ENCODE measurements around the gene CASP1. TPM values are rescaled to one million over a fixed set of nuclear protein-coding genes. Genes with fewer than 3 reads are reported as not detected.
"Not testable (repeated sequence)": the region's sequence is repeated elsewhere in the genome, so short reads cannot be mapped to it uniquely, and the experiment has no call there.

CASP1 gene
- total RNA-seq, 1 donor from 2014 or later, result 2.7 TPM

DNA sequence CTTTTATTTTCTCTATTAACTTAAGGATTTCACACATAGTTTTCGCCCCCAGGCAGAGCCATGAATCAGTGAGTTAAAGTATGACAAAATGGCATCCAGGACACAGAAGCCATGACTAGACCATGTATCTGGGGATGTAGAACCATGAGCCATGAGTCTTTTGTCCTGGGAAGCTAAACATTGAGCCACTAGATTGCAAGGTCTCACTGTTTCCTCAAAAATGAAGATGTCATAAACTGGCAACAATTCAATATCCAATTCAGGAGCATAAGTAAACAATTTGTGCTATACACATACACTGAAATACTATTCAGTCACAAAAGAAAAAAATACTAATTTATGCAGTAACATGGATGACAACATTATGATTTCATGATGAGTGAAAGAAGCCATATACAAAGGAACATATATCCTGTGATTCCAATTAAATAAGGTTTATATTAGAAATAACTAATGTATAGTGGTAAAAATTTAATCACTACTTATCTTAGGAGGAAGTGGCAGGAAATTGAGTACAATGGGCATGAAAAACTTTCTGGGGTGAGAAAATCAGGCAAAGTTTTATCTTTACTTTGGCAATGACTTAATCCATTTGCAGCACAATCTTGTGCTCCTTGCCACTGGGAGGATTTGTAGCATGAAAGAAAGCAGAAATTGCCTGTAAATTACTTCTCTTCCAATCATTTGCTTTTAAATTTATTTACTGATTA lies 38.7 kb upstream of the CASP1 start:
- DNase-seq (ENCODE audit: low spot score in 2 of 2, unreplicated experiment in 2 of 2), result no peak
- H3K27ac Mint-ChIP-seq, result no peak overlapping the region
- no peaks in the 10 kb centered on the region for H3K27me3 Mint-ChIP-seq (ENCODE audit: low read depth)
- no peak overlapping the region for H3K4me3 Mint-ChIP-seq
- TF ChIP-seq, protein P1, sequence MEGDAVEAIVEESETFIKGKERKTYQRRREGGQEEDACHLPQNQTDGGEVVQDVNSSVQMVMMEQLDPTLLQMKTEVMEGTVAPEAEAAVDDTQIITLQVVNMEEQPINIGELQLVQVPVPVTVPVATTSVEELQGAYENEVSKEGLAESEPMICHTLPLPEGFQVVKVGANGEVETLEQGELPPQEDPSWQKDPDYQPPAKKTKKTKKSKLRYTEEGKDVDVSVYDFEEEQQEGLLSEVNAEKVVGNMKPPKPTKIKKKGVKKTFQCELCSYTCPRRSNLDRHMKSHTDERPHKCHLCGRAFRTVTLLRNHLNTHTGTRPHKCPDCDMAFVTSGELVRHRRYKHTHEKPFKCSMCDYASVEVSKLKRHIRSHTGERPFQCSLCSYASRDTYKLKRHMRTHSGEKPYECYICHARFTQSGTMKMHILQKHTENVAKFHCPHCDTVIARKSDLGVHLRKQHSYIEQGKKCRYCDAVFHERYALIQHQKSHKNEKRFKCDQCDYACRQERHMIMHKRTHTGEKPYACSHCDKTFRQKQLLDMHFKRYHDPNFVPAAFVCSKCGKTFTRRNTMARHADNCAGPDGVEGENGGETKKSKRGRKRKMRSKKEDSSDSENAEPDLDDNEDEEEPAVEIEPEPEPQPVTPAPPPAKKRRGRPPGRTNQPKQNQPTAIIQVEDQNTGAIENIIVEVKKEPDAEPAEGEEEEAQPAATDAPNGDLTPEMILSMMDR (IDR thresholded peaks at IDR 0.05; ENCODE audit: unreplicated experiment), result no peak
- peaks cover 16% of the 10 kb centered on the region for H3K9me3 Mint-ChIP-seq
- peaks cover 5% of the 10 kb centered on the region for H3K4me1 Mint-ChIP-seq
- no peaks in the 10 kb centered on the region for H3K36me3 Mint-ChIP-seq

DNA sequence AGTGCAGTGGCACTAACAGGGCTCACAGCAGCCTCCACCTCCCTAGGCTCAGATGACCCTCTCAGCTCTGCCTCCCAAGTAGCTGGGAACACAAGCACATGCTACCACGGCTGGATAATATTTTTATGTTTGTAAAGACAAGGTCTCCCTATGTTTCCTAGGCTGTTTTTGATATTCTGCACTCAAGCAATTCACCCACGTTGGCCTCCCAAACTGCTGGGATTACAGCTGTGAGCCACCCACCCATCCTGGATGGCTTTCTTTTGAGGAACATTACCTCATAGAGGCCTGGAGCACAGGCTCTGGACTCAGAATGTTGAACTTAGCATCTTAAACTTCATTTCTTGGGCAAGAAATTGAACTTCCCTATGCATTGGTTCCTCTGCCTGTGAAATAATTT lies 37.1 kb upstream of the CASP1 start:
- H3K4me3 Mint-ChIP-seq; H3K27ac Mint-ChIP-seq; H3K4me1 Mint-ChIP-seq; H3K27me3 Mint-ChIP-seq (ENCODE audit: low read depth); DNase-seq (ENCODE audit: low spot score in 2 of 2, unreplicated experiment in 2 of 2); H3K36me3 Mint-ChIP-seq: not testable (repeated sequence)
- H3K9me3 Mint-ChIP-seq, result peaks cover 16% of the 10 kb centered on the region

DNA sequence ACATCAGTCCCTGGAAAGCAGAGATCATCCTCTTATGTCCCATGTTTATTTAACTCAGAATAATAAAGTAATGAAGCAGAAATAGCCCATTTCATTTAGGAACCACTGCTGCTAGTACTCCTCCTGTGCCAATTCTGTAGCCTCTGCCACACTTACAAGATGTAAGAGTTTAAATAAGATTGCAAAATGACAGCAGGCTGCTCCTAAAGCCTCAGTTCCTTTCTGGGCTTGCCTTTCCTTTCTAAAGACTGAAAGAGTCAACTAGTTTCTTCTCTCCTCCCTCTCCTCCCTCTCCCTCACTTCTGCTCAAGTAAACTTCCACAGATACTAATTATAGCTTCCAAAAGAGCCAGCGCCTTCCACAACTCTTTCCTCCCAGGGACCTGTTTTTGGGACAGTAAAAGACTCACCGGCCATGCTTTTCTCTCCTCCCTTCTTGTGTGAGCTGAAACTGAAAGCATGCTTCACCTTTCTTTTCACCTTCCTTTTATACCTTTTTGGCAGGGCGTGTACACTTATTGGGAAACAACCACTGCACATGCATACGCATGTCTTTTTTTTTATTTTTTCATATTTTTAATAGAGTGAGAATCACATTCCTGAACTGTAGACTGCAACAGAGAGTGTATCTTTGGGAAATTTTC lies 36.3 kb upstream of the CASP1 start:
- no peaks in the 10 kb centered on the region for H3K36me3 Mint-ChIP-seq
- no peak for DNase-seq (ENCODE audit: low spot score in 2 of 2, unreplicated experiment in 2 of 2)
- H3K4me3 Mint-ChIP-seq, result no peak overlapping the region
- H3K4me1 Mint-ChIP-seq, result no peaks in the 10 kb centered on the region
- H3K9me3 Mint-ChIP-seq, result peaks cover 16% of the 10 kb centered on the region
- H3K27ac Mint-ChIP-seq, result no peak overlapping the region
- TF ChIP-seq, protein P1 (IDR thresholded peaks at IDR 0.05; ENCODE audit: unreplicated experiment), result no peak
- no peaks in the 10 kb centered on the region for H3K27me3 Mint-ChIP-seq (ENCODE audit: low read depth)

DNA sequence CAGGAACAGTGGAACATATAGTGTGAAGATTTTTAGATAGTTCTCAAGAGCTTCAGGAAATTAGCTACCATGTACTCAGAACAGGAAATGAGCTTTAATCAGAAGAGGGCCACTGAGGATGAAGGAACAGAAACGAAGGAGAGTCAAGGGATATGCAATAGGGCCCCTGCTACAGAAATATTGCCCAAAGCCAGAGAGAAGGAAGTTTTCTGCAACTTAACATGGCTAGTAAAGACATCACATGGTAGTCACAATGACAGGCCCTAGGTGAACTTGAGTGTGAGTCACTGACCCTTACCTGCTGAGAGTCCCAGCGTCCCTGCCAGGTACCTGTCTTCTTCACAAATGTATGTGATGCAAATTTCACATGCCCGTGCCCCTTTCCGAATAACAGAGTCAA lies 35.4 kb upstream of the CASP1 start:
- H3K9me3 Mint-ChIP-seq, result peaks cover 7% of the 10 kb centered on the region
- no peak overlapping the region for H3K4me3 Mint-ChIP-seq
- H3K36me3 Mint-ChIP-seq, result no peaks in the 10 kb centered on the region
- H3K4me1 Mint-ChIP-seq, result no peaks in the 10 kb centered on the region
- TF ChIP-seq, protein P1 (IDR thresholded peaks at IDR 0.05; ENCODE audit: unreplicated experiment), result no peak
- H3K27ac Mint-ChIP-seq, result no peak overlapping the region
- no peaks in the 10 kb centered on the region for H3K27me3 Mint-ChIP-seq (ENCODE audit: low read depth)
- no peak for DNase-seq (ENCODE audit: low spot score in 2 of 2, unreplicated experiment in 2 of 2)

- H3K27ac Mint-ChIP-seq; H3K4me1 Mint-ChIP-seq; H3K9me3 Mint-ChIP-seq; H3K27me3 Mint-ChIP-seq (ENCODE audit: low read depth); H3K36me3 Mint-ChIP-seq; DNase-seq (ENCODE audit: low spot score in 2 of 2, unreplicated experiment in 2 of 2); H3K4me3 Mint-ChIP-seq: not testable (repeated sequence)
Measured at GRCh38 chr11:105069749-105070148, 34.8 kb upstream of the CASP1 start.

DNA sequence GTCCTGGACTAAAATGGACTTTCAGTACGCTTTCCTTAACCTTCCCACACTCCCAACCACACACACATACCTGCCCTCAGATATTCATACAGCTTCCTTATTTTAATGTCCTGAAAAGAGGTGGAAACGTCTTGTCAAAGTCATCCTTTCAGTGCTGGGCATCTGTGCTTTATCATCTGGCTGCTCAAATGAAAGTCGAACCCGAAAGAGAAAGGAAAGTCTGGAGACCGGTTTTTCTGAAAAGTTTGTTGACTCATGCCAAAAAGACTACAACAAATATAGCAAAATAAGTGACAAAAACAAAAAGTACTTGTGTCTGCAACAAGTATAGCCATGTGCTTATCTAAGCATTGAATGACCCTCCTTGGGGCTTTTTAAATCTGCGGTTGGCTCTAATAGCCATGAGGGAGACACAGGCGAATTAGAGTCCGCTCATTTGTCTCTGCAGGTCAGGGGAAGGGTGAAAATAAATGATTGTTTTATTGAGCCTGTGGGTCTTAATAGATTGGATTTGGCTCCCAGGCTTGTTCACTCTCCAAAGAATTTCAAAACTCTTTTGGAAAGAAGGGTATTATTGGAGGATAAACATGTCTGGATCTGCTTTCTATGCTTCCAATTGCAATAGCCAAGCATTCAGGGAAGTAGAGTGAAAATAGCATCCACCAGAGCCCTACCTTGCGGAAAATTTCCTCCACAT lies 28.4 kb upstream of the CASP1 start:
- Mint-ChIP-seq H3K9me3 (peaks cover 14% of the 10 kb centered on the region), H3K4me1 (peaks cover 13% of the 10 kb centered on the region)
- not testable (repeated sequence) for DNase-seq (ENCODE audit: low spot score in 2 of 2, unreplicated experiment in 2 of 2); H3K4me3 Mint-ChIP-seq; H3K27ac Mint-ChIP-seq; H3K36me3 Mint-ChIP-seq; H3K27me3 Mint-ChIP-seq (ENCODE audit: low read depth)

DNA sequence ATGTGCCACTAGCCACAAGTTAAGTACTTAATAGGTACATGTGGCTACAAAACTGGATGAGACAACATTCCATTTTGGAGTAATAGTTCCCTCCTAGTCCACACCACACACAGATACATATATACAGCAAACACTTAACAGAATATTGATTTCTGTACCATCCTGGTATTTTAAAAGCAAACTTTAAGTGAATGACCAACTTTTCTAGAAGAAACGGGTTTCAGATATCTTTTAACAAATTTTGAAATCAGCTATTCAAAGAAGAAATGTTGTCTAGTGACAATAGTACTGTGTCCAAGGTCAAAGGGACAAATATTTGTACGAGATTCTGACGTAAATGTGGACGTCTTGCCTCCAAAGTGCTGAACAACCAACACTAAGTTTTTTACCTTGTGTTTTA lies 22.5 kb upstream of the CASP1 start:
- Mint-ChIP-seq H3K4me1 (no peaks in the 10 kb centered on the region), H3K27me3 (ENCODE audit: low read depth) (no peaks in the 10 kb centered on the region), H3K4me3 (no peak overlapping the region), H3K9me3 (peaks cover 18% of the 10 kb centered on the region), H3K27ac (no peak overlapping the region), H3K36me3 (no peaks in the 10 kb centered on the region)
- DNase-seq (ENCODE audit: low spot score in 2 of 2, unreplicated experiment in 2 of 2), result no peak
- TF ChIP-seq, protein P1 (IDR thresholded peaks at IDR 0.05; ENCODE audit: unreplicated experiment), result no peak

Measured in mesothelial cell of epicardium (in vitro differentiated cells).